ENCODE data around the gene ZNF296. TPM values are rescaled to one million over a fixed set of nuclear protein-coding genes. Genes with fewer than 3 reads are reported as not detected.

ZNF296 gene
- total RNA-seq, 1 donor from 2014 or later: 1.1 TPM

GRCh38 chr19:45101806-45102205 is 25.5 kb upstream of the ZNF296 start:
- Mint-ChIP-seq H3K9me3 (no peaks in the 10 kb centered on the region), H3K27ac (no peak overlapping the region), H3K4me3 (no peak overlapping the region), H3K36me3 (no peaks in the 10 kb centered on the region), H3K4me1 (peaks cover 46% of the 10 kb centered on the region), H3K27me3 (ENCODE audit: low read depth) (no peaks in the 10 kb centered on the region)
- TF ChIP-seq CTCF (IDR thresholded peaks at IDR 0.05; ENCODE audit: unreplicated experiment): no peak
- no peak for DNase-seq (ENCODE audit: low spot score in 2 of 2, unreplicated experiment in 2 of 2)

DNA sequence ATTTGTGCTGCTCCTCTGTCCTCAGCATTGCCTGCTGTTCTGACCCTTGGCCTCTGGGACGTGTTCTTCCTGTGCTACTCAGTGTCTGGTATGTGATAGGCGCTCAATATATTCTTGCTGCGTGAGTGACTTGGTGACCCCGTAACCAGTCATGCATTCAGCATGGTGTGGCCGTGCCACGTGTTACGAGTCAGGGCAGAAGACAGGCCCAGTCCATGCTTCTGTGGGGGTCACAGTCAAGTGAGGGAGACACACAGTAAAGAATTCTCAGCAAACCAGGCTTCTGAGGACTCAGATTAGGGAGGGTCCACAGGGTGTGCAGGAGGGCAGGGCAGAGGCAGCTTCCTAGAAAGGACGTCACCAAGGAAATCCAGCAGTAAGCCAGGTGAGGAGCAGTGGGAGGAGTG is 24.6 kb upstream of the ZNF296 start:
- no peaks in the 10 kb centered on the region for H3K36me3 Mint-ChIP-seq
- TF ChIP-seq CTCF (IDR thresholded peaks at IDR 0.05; ENCODE audit: unreplicated experiment): no peak
- H3K27me3 Mint-ChIP-seq (ENCODE audit: low read depth): no peaks in the 10 kb centered on the region
- no peaks in the 10 kb centered on the region for H3K9me3 Mint-ChIP-seq
- no peak overlapping the region for H3K27ac Mint-ChIP-seq
- no peak for DNase-seq (ENCODE audit: low spot score in 2 of 2, unreplicated experiment in 2 of 2)
- no peak overlapping the region for H3K4me3 Mint-ChIP-seq
- H3K4me1 Mint-ChIP-seq: peaks cover 55% of the 10 kb centered on the region

DNA sequence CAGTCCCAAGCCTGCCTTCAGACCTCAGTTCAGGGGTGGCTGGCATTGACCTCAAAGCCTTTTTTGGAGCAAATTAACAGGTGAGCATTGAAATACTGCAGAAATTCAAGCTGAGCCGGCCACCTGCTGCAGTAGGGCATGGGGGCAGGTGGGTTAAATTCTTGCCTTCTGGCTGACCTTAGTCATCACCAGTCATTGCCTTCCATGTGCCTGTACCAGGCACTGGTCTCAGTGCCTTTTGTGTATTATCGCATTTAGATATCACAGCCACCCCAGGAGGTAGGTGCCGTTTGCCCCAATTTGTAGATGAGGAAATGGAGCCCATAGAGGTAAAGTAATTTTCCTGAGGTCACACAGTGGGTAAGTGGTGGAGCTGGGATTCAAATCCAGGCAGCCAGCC is 23.9 kb upstream of the ZNF296 start:
- no peaks in the 10 kb centered on the region for H3K9me3 Mint-ChIP-seq
- H3K4me1 Mint-ChIP-seq: peaks cover 55% of the 10 kb centered on the region
- H3K36me3 Mint-ChIP-seq: no peaks in the 10 kb centered on the region
- H3K27ac Mint-ChIP-seq: no peak overlapping the region
- no peaks in the 10 kb centered on the region for H3K27me3 Mint-ChIP-seq (ENCODE audit: low read depth)
- DNase-seq (ENCODE audit: low spot score in 2 of 2, unreplicated experiment in 2 of 2): no peak
- no peak overlapping the region for H3K4me3 Mint-ChIP-seq
- TF ChIP-seq CTCF (IDR thresholded peaks at IDR 0.05; ENCODE audit: unreplicated experiment): no peak

DNA sequence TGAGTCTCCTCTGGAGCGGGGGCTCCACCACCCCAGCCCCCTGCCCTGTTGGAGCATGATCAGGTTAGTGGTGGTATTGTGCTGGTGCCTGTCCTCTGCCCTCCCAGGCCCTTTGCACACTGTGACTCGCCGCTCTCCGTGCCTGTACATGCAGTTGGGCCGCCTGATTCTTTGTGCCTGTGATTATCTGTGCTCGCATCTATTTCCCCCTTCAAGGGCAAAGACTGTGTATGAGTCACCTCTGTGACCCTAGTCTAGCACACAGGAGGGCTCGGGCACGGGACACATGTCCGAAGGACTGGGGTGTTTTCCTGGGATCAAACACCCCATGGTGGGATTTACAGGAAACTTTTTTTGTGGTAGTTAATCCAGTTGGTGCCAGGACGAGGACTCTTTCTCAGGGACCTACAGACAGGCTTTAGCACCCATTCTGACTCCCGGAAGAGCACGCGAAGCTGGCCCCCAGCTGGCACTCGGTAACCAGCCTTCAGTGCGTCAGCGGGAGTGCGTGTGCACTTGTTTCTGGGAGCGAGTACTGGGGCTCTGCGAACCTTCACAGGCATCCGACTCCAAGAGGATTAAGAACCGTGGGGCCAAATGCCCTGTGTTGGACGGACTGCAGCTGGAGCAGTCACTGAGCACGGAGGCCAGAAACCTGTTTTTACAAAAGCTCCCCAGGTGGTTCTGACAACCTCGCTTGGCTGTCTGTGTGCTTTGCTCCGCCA is 23.4 kb upstream of the ZNF296 start:
- no peak for DNase-seq (ENCODE audit: low spot score in 2 of 2, unreplicated experiment in 2 of 2)

DNA sequence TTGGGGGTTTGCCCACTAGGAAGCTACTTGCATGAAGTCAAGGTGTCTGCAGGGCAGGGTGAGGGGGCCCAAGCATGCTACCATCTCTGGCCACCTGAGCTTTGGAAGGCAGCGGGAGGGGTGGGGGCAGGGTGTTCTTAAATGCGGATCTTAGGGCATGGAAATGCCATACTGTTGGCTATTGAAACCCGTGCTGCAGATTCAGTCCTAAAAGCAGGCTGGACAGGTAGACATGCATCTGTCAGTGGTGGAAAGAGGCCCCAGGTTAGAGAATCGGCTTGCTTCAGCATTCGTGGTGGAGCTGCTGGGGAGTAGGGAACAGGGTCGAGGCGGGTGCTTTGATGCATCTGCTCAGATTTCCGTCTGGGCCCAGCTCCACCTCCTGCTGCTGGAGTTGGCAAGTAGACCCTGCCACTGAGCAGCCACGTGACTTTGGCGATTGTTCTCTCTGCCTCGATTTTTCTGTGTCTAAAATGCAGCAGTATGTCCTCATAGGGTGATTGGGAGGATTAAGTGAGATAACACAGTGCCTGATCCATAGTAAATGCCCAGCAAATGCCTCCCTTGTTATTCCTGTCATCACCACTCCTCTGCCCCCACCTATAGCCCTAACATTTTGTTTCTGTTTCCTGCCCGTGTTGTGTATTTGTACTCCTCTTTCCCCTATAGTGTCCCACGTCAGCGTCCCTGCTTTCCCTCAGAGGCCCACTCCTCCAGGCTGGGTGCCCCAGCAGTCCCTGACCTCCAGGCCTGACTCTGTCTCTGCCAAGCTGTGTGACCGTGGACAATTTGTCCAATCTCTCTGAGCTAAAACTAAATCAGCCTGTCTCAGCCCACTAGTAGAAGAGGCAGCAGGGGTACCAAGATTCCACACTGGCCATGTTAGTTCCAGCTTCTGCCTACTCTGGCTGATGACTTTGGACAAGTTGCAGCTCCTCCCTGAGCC is 22.5 kb upstream of the ZNF296 start:
- no peak for TF ChIP-seq CTCF (IDR thresholded peaks at IDR 0.05; ENCODE audit: unreplicated experiment)
- H3K27ac Mint-ChIP-seq: peak overlapping the region; percentile 55
- H3K9me3 Mint-ChIP-seq: no peaks in the 10 kb centered on the region
- H3K4me1 Mint-ChIP-seq: peaks cover 56% of the 10 kb centered on the region
- no peak overlapping the region for H3K4me3 Mint-ChIP-seq
- no peak for DNase-seq (ENCODE audit: low spot score in 2 of 2, unreplicated experiment in 2 of 2)
- H3K36me3 Mint-ChIP-seq: no peaks in the 10 kb centered on the region
- no peaks in the 10 kb centered on the region for H3K27me3 Mint-ChIP-seq (ENCODE audit: low read depth)

More for the DNA sequence above, 23.4 kb upstream of the ZNF296 start:
- peak overlapping the region; percentile 60 for H3K27ac Mint-ChIP-seq
- no peaks in the 10 kb centered on the region for H3K9me3 Mint-ChIP-seq
- no peaks in the 10 kb centered on the region for H3K36me3 Mint-ChIP-seq
- H3K4me3 Mint-ChIP-seq: no peak overlapping the region
- H3K4me1 Mint-ChIP-seq: peaks cover 55% of the 10 kb centered on the region
- no peaks in the 10 kb centered on the region for H3K27me3 Mint-ChIP-seq (ENCODE audit: low read depth)
- no peak for TF ChIP-seq CTCF (IDR thresholded peaks at IDR 0.05; ENCODE audit: unreplicated experiment)
